GM06990 (cell line): ENCODE data around the gene RICTOR.
"Not testable (repeated sequence)": the region's sequence is repeated elsewhere in the genome, so short reads cannot be mapped to it uniquely, and the experiment has no call there.

Experiments
- DNase-seq: peaks from one replicate; pipeline ENCODE4 v3.0.0-alpha.2; 2011; ENCODE audit not compliant: insufficient read length; ENCODE audit errors: extremely low read depth
- H3K27me3 ChIP-seq: replicated peaks from 2 replicates; pipeline ENCODE4 v1.6.0; 2011; ENCODE audit warnings: low read length; ENCODE audit not compliant: control insufficient read depth, insufficient read depth
- H3K36me3 ChIP-seq: 2 replicates; pipeline ENCODE4 v1.5.1; 2011; ENCODE audit warnings: low read length; ENCODE audit not compliant: control insufficient read depth, insufficient read depth
- H3K4me3 ChIP-seq: replicated peaks from 2 replicates; pipeline ENCODE4 v1.5.1; 2011; ENCODE audit warnings: low read depth, mild to moderate bottlenecking, control low read depth, low read length
- TF ChIP-seq, protein P1 (sequence below): IDR thresholded peaks from 2 replicates; pipeline ENCODE4 v1.5.1; 2011; ENCODE audit warnings: low read length, control low read depth, mild to moderate bottlenecking, inconsistent platforms; ENCODE audit not compliant: insufficient read depth, poor library complexity, severe bottlenecking

Gene RICTOR

DNA sequence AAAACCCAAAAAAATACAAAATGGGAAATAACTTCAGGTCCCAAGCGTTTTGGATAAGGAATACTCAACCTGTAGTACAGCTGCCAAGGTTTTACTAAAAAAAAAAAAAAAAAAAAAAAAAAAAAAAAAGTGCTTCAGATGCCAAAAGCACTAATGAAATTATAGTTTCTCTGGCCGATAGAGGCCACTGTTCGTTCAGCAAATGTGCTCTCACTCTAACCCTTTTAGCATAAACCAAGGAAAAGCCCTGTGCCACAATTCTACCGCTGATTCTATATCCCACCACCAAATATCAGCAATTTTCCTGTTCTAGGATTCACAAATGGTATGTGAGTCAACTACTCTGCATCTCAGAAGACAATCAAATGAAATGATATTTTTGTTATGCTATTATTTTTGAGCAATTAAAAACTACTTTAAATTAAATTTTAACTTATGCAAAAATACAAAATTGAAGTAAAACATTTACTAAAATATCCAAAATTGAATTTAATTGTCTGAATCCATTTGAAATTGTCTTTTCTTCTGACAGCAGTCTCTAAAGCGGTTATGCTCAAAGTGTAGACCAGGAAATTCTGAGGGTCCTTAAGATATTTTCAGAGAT is 79.8 kb downstream of the RICTOR start:
- TF ChIP-seq, protein P1, sequence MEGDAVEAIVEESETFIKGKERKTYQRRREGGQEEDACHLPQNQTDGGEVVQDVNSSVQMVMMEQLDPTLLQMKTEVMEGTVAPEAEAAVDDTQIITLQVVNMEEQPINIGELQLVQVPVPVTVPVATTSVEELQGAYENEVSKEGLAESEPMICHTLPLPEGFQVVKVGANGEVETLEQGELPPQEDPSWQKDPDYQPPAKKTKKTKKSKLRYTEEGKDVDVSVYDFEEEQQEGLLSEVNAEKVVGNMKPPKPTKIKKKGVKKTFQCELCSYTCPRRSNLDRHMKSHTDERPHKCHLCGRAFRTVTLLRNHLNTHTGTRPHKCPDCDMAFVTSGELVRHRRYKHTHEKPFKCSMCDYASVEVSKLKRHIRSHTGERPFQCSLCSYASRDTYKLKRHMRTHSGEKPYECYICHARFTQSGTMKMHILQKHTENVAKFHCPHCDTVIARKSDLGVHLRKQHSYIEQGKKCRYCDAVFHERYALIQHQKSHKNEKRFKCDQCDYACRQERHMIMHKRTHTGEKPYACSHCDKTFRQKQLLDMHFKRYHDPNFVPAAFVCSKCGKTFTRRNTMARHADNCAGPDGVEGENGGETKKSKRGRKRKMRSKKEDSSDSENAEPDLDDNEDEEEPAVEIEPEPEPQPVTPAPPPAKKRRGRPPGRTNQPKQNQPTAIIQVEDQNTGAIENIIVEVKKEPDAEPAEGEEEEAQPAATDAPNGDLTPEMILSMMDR: no peak
- Histone ChIP-seq H3K36me3 (no peaks in the 10 kb centered on the region), H3K4me3 (no peak overlapping the region), H3K27me3 (no peaks in the 10 kb centered on the region)
- no peak for DNase-seq

DNA sequence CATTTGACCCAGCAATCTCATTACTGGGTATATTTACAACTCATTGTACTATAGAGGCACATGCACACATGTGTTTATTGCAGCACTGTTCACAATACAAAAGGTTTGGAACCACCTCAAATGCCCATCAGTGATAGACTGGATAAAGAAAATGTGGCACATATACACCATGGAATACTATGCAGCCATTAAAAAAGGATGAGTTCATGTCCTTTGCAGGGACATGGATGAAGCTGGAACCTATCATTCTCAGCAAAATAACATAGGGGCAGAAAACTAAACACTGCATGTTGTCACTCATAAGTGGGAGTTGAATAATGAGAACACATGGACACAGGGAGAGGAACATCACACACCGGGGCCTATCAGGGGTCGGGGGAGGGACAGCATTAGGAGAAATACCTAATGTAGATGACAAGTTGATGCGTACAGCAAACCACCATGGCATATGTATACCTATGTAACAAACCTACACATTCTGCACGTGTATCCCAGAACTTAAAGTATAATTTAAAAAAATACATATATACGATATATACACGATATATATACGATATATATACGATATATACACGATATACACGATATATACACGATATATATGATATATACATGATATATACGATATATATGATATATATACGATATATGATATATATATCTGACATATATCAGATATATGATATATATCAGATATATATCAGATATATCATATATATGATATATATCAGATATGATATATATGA is 84.1 kb downstream of the RICTOR start:
- DNase-seq, H3K4me3 ChIP-seq, H3K36me3 ChIP-seq: not testable (repeated sequence)

DNA sequence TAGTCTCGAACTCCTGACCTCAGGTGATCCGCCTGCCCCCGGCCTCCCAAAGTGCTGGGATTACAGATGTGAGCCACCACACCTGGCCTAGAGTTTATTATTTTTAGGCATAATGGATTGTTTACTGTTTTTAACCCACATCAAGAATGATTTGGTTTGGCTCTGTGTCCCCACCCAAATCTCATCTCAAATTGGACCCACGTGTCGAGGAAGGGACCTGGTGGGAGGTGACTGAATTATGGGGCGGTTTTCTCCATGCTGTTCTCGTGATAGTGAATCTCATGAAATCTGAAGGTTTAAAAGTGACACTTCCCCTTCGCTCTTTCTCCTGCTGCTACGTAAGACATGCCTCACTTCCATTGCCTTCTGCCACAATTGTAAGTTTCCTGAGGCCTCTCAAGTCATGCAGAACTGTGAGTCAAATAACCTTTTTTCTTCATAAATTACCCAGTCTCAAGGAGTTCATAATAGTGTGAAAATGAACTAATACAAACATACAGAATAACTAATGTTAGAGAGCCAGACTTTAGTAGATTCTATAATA is 88.2 kb downstream of the RICTOR start:
- DNase-seq: no peak
- TF ChIP-seq, protein P1: no peak
- Histone ChIP-seq H3K4me3 (no peak overlapping the region), H3K27me3 (no peaks in the 10 kb centered on the region), H3K36me3 (no peaks in the 10 kb centered on the region)

More for the DNA sequence above, 84.1 kb downstream of the RICTOR start:
- not testable (repeated sequence) for H3K27me3 ChIP-seq

DNA sequence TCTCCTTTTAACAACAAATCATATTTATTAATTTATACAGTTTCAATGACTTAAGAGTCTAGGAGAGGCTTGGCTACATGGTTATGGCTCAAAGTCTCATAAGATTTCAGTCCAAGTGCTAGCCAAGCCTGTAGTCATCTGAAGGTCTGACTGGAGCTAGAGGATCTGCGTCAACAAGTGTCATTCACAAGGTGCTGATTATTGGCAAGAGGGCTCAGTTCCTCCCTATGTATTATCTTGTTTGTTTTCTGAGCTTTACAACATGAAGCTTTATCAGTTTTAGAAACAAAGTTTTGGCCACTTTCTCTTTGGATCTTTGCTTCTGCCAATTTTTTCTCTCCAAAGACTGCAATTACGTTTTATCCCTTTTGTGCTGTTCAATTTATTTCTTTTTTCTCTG is 94.7 kb downstream of the RICTOR start:
- DNase-seq: no peak
- Histone ChIP-seq H3K36me3 (no peaks in the 10 kb centered on the region; the same call in 1 of the 2 replicates), H3K4me3 (no peak overlapping the region), H3K27me3 (no peaks in the 10 kb centered on the region)
- TF ChIP-seq, protein P1: no peak

DNA sequence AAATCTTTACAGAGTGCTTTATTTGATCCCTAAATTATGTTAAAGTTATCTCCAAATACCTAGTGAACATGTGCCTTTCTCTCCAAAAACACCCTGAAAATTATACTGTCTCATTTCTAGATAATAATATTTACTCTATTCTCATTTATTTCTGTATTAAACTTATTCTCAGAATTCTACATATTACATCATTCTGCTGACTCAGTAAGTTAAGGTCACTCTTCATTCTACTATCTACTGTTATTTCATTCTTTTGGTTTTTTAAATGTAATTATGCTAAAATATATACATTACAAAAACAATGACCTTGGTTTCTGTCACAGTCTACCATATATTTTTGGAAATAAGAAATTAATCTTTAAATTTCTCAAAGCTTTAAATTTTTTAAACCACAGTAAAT is 96.2 kb downstream of the RICTOR start:
- no peak for DNase-seq
- TF ChIP-seq, protein P1: no peak
- H3K36me3 ChIP-seq: no peaks in the 10 kb centered on the region; the same call in 1 of the 2 replicates
- H3K4me3 ChIP-seq: no peak overlapping the region
- no peaks in the 10 kb centered on the region for H3K27me3 ChIP-seq

DNA sequence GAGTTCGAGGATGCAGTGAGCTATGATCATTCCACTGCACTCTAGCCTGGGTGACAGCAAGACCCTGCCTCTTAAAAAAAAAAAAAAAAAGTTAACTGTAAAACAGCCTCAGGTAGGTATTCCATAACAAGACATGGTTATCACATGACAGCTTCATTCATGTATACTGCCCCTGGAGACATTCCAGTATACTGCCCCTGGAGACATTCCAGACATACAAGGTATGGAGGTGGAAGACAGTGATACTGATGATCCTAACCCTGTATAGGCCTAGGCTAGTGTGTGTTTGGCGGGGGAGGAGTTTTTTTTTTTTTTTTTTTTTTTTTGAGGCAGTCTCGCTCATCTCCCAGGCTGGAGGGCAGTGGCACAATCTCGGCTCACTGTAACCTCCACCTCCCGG is 105.5 kb downstream of the RICTOR start:
- Histone ChIP-seq H3K36me3 (peaks cover 2% of the 10 kb centered on the region; the same call in 1 of the 2 replicates), H3K4me3 (no peak overlapping the region), H3K27me3 (no peaks in the 10 kb centered on the region)
- DNase-seq: no peak
- TF ChIP-seq, protein P1: no peak
